Measurements from ENCODE around the gene LGALS12. TPM values are rescaled to one million over a fixed set of nuclear protein-coding genes. Genes with fewer than 3 reads are reported as not detected.

The LGALS12 gene
- total and polyA plus RNA-seq, 10 of the 15 experiments (the other 5 are each of a cell fraction or from before 2014, with no cell fraction given): not detected

DNA sequence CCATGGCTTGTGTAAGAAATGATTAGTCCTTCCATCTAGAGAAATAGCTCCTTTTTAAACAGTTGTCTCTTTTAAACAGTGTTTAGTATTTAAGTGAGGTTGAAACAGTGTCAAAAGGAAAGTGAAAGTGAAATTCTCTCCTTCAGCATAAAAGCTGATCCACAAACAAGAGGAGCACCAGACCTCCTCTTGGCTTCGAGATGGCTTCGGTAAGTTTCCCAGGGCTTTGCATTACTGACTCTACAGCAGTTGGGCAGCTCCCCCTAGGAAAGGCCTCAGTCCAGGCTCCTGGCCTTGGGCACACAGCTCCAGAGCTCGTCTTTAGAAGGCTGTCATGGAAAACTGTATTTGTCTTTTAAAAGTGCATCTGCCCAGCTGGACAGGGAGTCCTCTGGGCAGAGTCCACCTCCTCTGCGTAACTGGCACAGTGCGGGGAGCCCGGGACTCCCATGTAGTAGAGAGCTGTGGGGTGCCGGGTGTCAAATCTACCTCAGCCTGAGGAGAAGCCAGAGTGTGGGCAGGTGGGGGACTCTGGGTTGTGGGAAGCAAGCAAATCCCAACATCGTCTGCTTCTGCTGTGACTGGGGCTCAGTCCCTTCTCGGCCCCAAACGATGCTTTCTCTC, 30.9 kb downstream of the LGALS12 start, which contains the start of gene PLAAT4 (continued):
- no peak for TF ChIP-seq ZBTB40 (IDR thresholded peaks at IDR 0.05; ENCODE audit: borderline replicate concordance)
- no peak for TF ChIP-seq MYC (IDR thresholded peaks at IDR 0.05; ENCODE audit: insufficient read depth, insufficient read length, insufficient replicate concordance, low read length, severe bottlenecking)
- no peak for TF ChIP-seq LARP7 (IDR thresholded peaks at IDR 0.05)
- no peak for TF ChIP-seq ZNF207 (IDR thresholded peaks at IDR 0.05; ENCODE audit: borderline replicate concordance)
- TF ChIP-seq EZH2 (IDR thresholded peaks at IDR 0.05; ENCODE audit: borderline replicate concordance, control insufficient read depth, low read depth, low read length): no peak
- TF ChIP-seq MYB (IDR thresholded peaks at IDR 0.05; ENCODE audit: borderline replicate concordance, low read depth, low read length): no peak
- 0 out of 2 replicates have a peak, but pooled peaks have one; percentile 24 for TF ChIP-seq DPF2 (IDR thresholded peaks at IDR 0.05)
- no peak for TF ChIP-seq MTA2 (IDR thresholded peaks at IDR 0.05; ENCODE audit: low read depth)
- no peak for TF ChIP-seq EP300 (IDR thresholded peaks at IDR 0.05; ENCODE audit: borderline replicate concordance in 1 of 2, control insufficient read depth in 1 of 2, low read depth in 2 of 2, low read length in 2 of 2)
- TF ChIP-seq ESRRA (IDR thresholded peaks at IDR 0.05; ENCODE audit: low read length): no peak
- no peak for TF ChIP-seq RELA (IDR thresholded peaks at IDR 0.05; ENCODE audit: borderline replicate concordance, partially characterized antibody)
- peak; percentile 89 for TF ChIP-seq JUNB (IDR thresholded peaks at IDR 0.05)
- TF ChIP-seq ASH2L (IDR thresholded peaks at IDR 0.05; ENCODE audit: borderline replicate concordance, low read depth): peak; percentile 78; the same call in 1 of the 2 replicates
- TF ChIP-seq IRF5 (IDR thresholded peaks at IDR 0.05; ENCODE audit: borderline replicate concordance): no peak
- no peak for TF ChIP-seq CBFB (IDR thresholded peaks at IDR 0.05; ENCODE audit: low read depth)
- TF ChIP-seq TBL1XR1 (IDR thresholded peaks at IDR 0.05; ENCODE audit: low read depth, low read length): no peak
- peak in 1 of 2 experiments; percentile 13; a peak in 1 of 4 replicates for TF ChIP-seq IKZF2 (IDR thresholded peaks at IDR 0.05)
- no peak for TF ChIP-seq RB1 (IDR thresholded peaks at IDR 0.05; ENCODE audit: borderline replicate concordance)

All from GM12878 (cell line).